HCT116 (cell line): ENCODE measurements around the gene KRTDAP. TPM values are rescaled to one million over a fixed set of nuclear protein-coding genes. Genes with fewer than 3 reads are reported as not detected.

Source experiments
- ATAC-seq: fragments of 200-7000 bp; cut with Tn5 transposase; 2 replicates; pipeline ENCODE4 v1.9.1; 2020; ENCODE audit warnings: mild to moderate bottlenecking, moderate library complexity
- BruUV-seq: library from RNA; stranded (reverse); fragments of 400-500 nt; replicated peaks from 2 replicates; lab custom pipeline; 2021; lab: Mats Ljungman, UMichigan
- CTCF ChIA-PET: fragments of 300-600 bp; sonication (Branson Sonifier 250); formaldehyde crosslinking; loops from one replicate; lab custom pipeline; 2021; ENCODE audit warnings: antibody characterized with exemption; lab: Charles Lee
- POLR2A ChIA-PET: fragments of 300-600, 350-600 bp; sonication (Branson Sonifier 250); formaldehyde crosslinking; loops from one replicate; lab custom pipeline; 2021; ENCODE audit warnings: antibody characterized with exemption; lab: Charles Lee
- RAD21 ChIA-PET, 2 experiments: fragments of 300-600 bp; sonication (Branson Sonifier 250); formaldehyde crosslinking; loops; one replicate each; lab custom pipeline; 2023; ENCODE audit warnings: low total read pairs in 2 of 2; ENCODE audit not compliant: uncharacterized antibody in 2 of 2, unreplicated experiment in 2 of 2, low non-redundant PET in 1 of 2; lab: Charles Lee
- DNase-seq: peaks from one replicate; pipeline ENCODE4 v3.0.0-alpha.2; 2010; ENCODE audit warnings: low read depth, low spot score
- H2AFZ ChIP-seq: fragments of 200-600 bp; shearing (Covaris generic), sonication (generic); 2 replicates; pipeline ENCODE4 v1.6.1; 2017; ENCODE audit warnings: low read depth, mixed run types, mixed read lengths, antibody characterized with exemption, low read length; ENCODE audit not compliant: poor library complexity, severe bottlenecking
- H3K27ac ChIP-seq: 2 replicates; pipeline ENCODE4 v1.5.1; 2012; ENCODE audit warnings: low read depth, low read length
- H3K27me3 ChIP-seq: fragments of 200-600 bp; sonication (generic); 2 replicates; pipeline ENCODE4 v1.6.1; 2016; ENCODE audit warnings: mixed run types, low read length, mixed read lengths; ENCODE audit not compliant: insufficient read depth
- H3K36me3 ChIP-seq, 2 experiments: fragments of 200-500 bp in 1 of 2; fragments of 200-600 bp in 1 of 2; sonication (Bioruptor generic) in 1 of 2; sonication (generic) in 1 of 2; 2 replicates each; pipeline versions ENCODE4 v1.5.1 to v1.6.1; 2014 to 2016; ENCODE audit warnings: low read length in 2 of 2, inconsistent platforms in 1 of 2, mixed read lengths in 1 of 2, mixed run types in 1 of 2; ENCODE audit not compliant: insufficient read depth in 2 of 2, control insufficient read depth in 1 of 2
- H3K4me1 ChIP-seq, 2 experiments: fragments of 200-600 bp in 1 of 2; sonication (generic) in 1 of 2; 2 replicates each; pipeline versions ENCODE4 v1.5.1 to v1.6.1; 2012 to 2017; ENCODE audit warnings: low read length in 2 of 2, inconsistent platforms in 1 of 2, mild to moderate bottlenecking in 1 of 2, mixed read lengths in 1 of 2, mixed run types in 1 of 2, moderate library complexity in 1 of 2; ENCODE audit not compliant: insufficient read depth in 2 of 2, control insufficient read depth in 1 of 2
- H3K4me2 ChIP-seq: fragments of 200-600 bp; sonication (generic); 2 replicates; pipeline ENCODE4 v1.6.1; 2017; ENCODE audit warnings: mixed run types, low read length, mixed read lengths
- H3K4me3 ChIP-seq, 2 experiments: fragments of 200-600 bp in 1 of 2; sonication (generic) in 1 of 2; replicated peaks in 1 of 2; 2 replicates each; pipeline ENCODE4 v1.5.1; 2011 to 2016; ENCODE audit warnings: low read length in 2 of 2, control low read depth in 1 of 2, low read depth in 1 of 2, mild to moderate bottlenecking in 1 of 2, mixed read lengths in 1 of 2, mixed run types in 1 of 2
- H3K79me2 ChIP-seq: fragments of 200-600 bp; sonication (generic); 2 replicates; pipeline ENCODE4 v1.6.1; 2017; ENCODE audit warnings: mild to moderate bottlenecking, mixed run types, low read length, moderate library complexity, mixed read lengths; ENCODE audit not compliant: insufficient read depth
- H3K9ac ChIP-seq: fragments of 200-600 bp; sonication (generic); 2 replicates; pipeline ENCODE4 v1.6.1; 2016; ENCODE audit warnings: low read length, mixed read lengths
- H3K9me2 ChIP-seq: fragments of 200-600 bp; sonication (generic), shearing (Covaris generic); 2 replicates; pipeline ENCODE4 v1.6.1; 2017; ENCODE audit warnings: mixed run types, mild to moderate bottlenecking, moderate library complexity; ENCODE audit not compliant: insufficient read depth
- H3K9me3 ChIP-seq, 2 experiments: fragments of 200-500 bp in 1 of 2; fragments of 200-600 bp in 1 of 2; sonication (Bioruptor generic) in 1 of 2; sonication (generic) in 1 of 2; 2 replicates each; pipeline ENCODE4 v1.6.1; 2014 to 2017; ENCODE audit warnings: low read length in 2 of 2, mixed read lengths in 2 of 2, inconsistent platforms in 1 of 2, low read depth in 1 of 2, mild to moderate bottlenecking in 1 of 2, mixed run types in 1 of 2, moderate library complexity in 1 of 2; ENCODE audit not compliant: control insufficient read depth in 1 of 2, insufficient read depth in 1 of 2
- H4K20me1 ChIP-seq: fragments of 200-600 bp; sonication (generic), shearing (Covaris generic); 2 replicates; pipeline ENCODE4 v1.6.1; 2017; ENCODE audit warnings: mixed run types, mild to moderate bottlenecking, moderate library complexity; ENCODE audit not compliant: insufficient read depth
- CBX3 ChIP-seq: IDR thresholded peaks from 2 replicates; pipeline ENCODE4 v1.6.1; 2012; ENCODE audit warnings: low read depth
- EGR1 ChIP-seq: IDR thresholded peaks from 2 replicates; pipeline ENCODE4 v1.6.1; 2012; ENCODE audit warnings: low read depth
- EZH2 ChIP-seq: fragments of 200-600 bp; sonication (generic); IDR thresholded peaks from 2 replicates; pipeline ENCODE4 v1.6.1; 2017; ENCODE audit warnings: antibody characterized with exemption, mixed run types
- RAD21 ChIP-seq: IDR thresholded peaks from 2 replicates; pipeline ENCODE4 v1.6.1; 2012; ENCODE audit warnings: low read depth, mild to moderate bottlenecking
- SRF ChIP-seq: IDR thresholded peaks from 2 replicates; pipeline ENCODE4 v1.6.1; 2012; ENCODE audit warnings: low read depth
- ZFX ChIP-seq: fragments of 450-650 bp; IDR thresholded peaks from 2 replicates; pipeline ENCODE4 v1.6.1; 2017
- intact Hi-C: fragments of 100-400 bp; cut with micrococcal nuclease; formaldehyde crosslinking; loops from 2 replicates; pipeline ENCODE4 v1.10.0; 2022
- total RNA-seq: library from RNA; stranded (reverse); gene quantifications from one replicate; pipeline ENCODE4 v1.2.1, GENCODE V29; 2021; ENCODE audit not compliant: unreplicated experiment
- TF ChIP-seq, protein P1 (sequence below): IDR thresholded peaks from 2 replicates; pipeline ENCODE4 v1.6.1; 2012

Gene KRTDAP
- total RNA-seq, 1 experiment from 2014 or later: 0.74 TPM

DNA sequence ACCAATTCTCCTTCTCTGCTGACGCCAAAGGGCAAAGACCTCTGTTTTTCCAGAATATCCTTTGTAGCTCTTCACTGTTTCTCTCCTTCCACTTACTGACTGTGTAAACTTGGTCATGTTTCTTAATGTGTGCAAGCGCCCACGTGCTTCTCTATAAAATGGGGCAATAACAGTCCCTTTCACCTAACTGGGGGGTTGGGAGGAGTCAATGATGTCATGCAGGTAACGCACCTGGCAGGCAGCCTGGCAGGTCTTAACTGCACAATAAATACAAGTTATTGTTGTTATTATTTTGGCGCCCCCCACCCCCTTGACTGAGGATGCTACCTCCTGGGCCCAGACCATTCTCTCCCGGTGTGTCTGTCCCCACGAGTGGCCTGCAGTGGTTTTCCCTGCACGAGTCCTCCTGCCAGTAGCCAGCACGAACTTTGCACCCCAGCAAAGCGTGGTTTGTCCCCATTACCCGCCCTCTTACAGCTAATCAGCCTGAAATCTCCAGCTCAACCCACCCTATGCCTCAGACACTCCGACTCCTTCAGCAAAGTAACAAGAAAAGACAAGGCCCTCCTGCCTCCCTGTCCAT is 32.6 kb upstream of the KRTDAP start:
- no TSS peak for BruUV-seq
- Histone ChIP-seq H4K20me1 (no peaks in the 10 kb centered on the region), H3K36me3 (no peaks in the 10 kb centered on the region)
- POLR2A ChIA-PET: no interaction called here
- TF ChIP-seq EZH2 (no peak), EGR1 (no peak)
- TF ChIP-seq, all 23 proteins: peak for 0
- no peak overlapping the region for H3K27ac ChIP-seq
- no peaks in the 10 kb centered on the region for H3K9me3 ChIP-seq
- no peak overlapping the region for H2AFZ ChIP-seq
- intact Hi-C loops: no loop called here
- no peaks in the 10 kb centered on the region for H3K79me2 ChIP-seq
- DNase-seq (no peak), ATAC-seq (no peak)
- peaks cover 5 to 21% of the 10 kb centered on the region in 2 experiments; a peak in 3 of 4 replicates for H3K4me1 ChIP-seq
- CTCF ChIA-PET: interaction anchor here (1.4 kb wide), 1 partner anchor 28 kb away, joined by 3 read pairs; no protein-coding TSS in a partner anchor
- H3K9me2 ChIP-seq: no peaks in the 10 kb centered on the region
- no peak overlapping the region for H3K4me3 ChIP-seq
- H3K27me3 ChIP-seq: no peaks in the 10 kb centered on the region
- H3K4me2 ChIP-seq: no peak overlapping the region
- RAD21 ChIA-PET: no interaction called here
- H3K9ac ChIP-seq: no peak overlapping the region

DNA sequence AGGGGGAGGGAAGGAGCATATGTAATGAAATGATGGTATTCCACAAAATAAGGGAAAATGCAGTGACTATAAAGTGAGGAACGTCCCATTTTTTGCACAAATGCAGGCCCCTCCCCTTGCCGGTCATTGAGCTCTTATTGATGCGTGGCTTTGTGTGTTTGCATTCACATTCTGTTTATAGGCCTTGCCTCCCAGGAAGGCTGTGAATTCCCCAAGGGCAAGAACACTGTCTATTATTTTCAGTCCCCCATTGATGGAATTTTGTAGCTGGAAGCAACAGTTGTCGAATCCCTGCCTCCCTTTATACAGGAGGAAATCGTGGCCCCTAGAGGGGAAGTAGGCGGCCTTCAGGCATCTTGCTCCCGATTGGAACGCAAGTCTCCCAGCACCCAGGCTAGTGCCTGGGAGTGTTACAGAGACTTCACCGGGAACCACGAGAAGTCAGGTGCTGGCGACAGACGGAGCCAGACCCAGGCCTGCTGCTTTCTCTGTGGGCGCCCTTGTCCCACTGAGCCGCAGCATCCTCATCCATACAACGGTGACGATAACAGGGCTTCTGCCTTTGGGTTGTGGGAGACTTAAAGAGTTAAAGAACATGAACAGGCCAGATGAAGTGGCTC is 31.0 kb upstream of the KRTDAP start:
- Histone ChIP-seq H3K4me1 (peaks cover 5 to 29% of the 10 kb centered on the region in 2 experiments; a peak in 3 of 4 replicates), H3K9ac (no peak overlapping the region), H3K9me3 (no peaks in the 10 kb centered on the region), H2AFZ (no peak overlapping the region), H3K27me3 (no peaks in the 10 kb centered on the region), H3K4me2 (no peak overlapping the region), H3K79me2 (no peaks in the 10 kb centered on the region), H3K9me2 (no peaks in the 10 kb centered on the region), H3K4me3 (no peak overlapping the region), H4K20me1 (no peaks in the 10 kb centered on the region), H3K36me3 (no peaks in the 10 kb centered on the region), H3K27ac (no peak overlapping the region)
- BruUV-seq: no TSS peak
- CTCF ChIA-PET: interaction anchor here (1.2 to 2.0 kb wide), 3 partner anchors 11 to 26 kb away, joined by 3 to 9 read pairs (median 3); no protein-coding TSS in a partner anchor
- POLR2A ChIA-PET: interaction anchor here (3.9 kb wide), 1 partner anchor 11 kb away, joined by 22 read pairs; no protein-coding TSS in a partner anchor
- intact Hi-C loops: no loop called here
- no peak for DNase-seq
- RAD21 ChIA-PET: no interaction called here
- TF ChIP-seq RAD21 (no peak), CBX3 (no peak), ZFX (no peak), SRF (no peak), EZH2 (no peak), EGR1 (no peak)
- TF ChIP-seq, protein P1, sequence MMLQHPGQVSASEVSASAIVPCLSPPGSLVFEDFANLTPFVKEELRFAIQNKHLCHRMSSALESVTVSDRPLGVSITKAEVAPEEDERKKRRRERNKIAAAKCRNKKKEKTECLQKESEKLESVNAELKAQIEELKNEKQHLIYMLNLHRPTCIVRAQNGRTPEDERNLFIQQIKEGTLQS: no peak
- ATAC-seq: no peak
